Adrenal gland (tissue), 5 donors: ENCODE data around the gene NT5DC3.

ENCODE experiments used
- POLR2A ChIP-seq, 2 donors: fragments of 450-650 bp; IDR thresholded peaks; one replicate each; pipeline ENCODE4 v1.6.1; 2017; ENCODE audit warnings: antibody characterized with exemption in 2 of 2, mild to moderate bottlenecking in 2 of 2, moderate library complexity in 1 of 2
- TF ChIP-seq, protein P1 (sequence below), 6 experiments: fragments of 450-650 bp in 4 of 6; fragments of 200-600 bp in 2 of 6; sonication (generic) in 1 of 6; IDR thresholded peaks; 1 replicate in 5 of 6; 2 replicates in 1 of 6; pipeline versions ENCODE4 v1.5.1 to v1.8.0; 2016 to 2021; ENCODE audit warnings: antibody characterized with exemption in 6 of 6, mild to moderate bottlenecking in 2 of 6, moderate library complexity in 1 of 6
- donor health status: DM: no; HTN: no; CAD: no.

DNA sequence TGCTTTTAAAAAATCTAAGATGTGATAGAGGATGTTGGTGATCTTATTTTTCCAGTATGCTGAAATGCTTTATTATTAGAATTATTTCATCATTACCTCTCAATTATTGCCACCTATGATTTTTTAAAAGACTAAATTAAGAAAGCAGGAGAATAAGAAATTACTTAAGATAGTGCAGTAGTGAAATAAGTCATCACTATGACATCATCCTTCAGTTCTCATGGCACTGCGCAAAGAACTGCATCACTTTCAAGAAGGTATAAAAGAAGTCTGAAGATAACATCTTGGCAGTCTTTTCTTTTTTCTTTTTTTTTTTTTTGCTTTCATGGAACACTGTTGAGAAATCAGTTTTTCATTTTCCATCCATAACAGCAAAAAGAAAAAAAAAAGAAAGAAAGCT lies 24.4 kb downstream of the NT5DC3 start:
- TF ChIP-seq, protein P1, sequence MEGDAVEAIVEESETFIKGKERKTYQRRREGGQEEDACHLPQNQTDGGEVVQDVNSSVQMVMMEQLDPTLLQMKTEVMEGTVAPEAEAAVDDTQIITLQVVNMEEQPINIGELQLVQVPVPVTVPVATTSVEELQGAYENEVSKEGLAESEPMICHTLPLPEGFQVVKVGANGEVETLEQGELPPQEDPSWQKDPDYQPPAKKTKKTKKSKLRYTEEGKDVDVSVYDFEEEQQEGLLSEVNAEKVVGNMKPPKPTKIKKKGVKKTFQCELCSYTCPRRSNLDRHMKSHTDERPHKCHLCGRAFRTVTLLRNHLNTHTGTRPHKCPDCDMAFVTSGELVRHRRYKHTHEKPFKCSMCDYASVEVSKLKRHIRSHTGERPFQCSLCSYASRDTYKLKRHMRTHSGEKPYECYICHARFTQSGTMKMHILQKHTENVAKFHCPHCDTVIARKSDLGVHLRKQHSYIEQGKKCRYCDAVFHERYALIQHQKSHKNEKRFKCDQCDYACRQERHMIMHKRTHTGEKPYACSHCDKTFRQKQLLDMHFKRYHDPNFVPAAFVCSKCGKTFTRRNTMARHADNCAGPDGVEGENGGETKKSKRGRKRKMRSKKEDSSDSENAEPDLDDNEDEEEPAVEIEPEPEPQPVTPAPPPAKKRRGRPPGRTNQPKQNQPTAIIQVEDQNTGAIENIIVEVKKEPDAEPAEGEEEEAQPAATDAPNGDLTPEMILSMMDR (IDR thresholded peaks at IDR 0.05), result no peak
- no peak for TF ChIP-seq POLR2A (IDR thresholded peaks at IDR 0.05)
